Activated CD8-positive, alpha-beta memory T cell treated with anti-CD3 and anti-CD28 coated beads, Interleukin-2, amount 10 ng/mL, durations not matched to agents 7 days and 5 days (primary cell): ENCODE measurements around the gene DPH7. TPM values are rescaled to one million over a fixed set of nuclear protein-coding genes. Genes with fewer than 3 reads are reported as not detected.
"Not testable (repeated sequence)": the region's sequence is repeated elsewhere in the genome, so short reads cannot be mapped to it uniquely, and the experiment has no call there.

Experiments
- ATAC-seq: fragments of 150-1000 bp; cut with Tn5 transposase; one replicate; pipeline ENCODE4 v1.10.0; 2021; ENCODE audit warnings: moderate library complexity
- CTCF ChIA-PET: fragments of 350-600 bp; sonication (Branson Sonifier 250); formaldehyde crosslinking; loops from one replicate; lab custom pipeline; 2021; ENCODE audit warnings: antibody characterized with exemption; lab: Charles Lee
- DNase-seq: peaks from one replicate; pipeline ENCODE4 v3.0.0-alpha.2; 2020
- H3K27ac Mint-ChIP-seq: one replicate; pipeline ENCODE4 v1.8.0; 2021; ENCODE audit warnings: mild to moderate bottlenecking, mixed read lengths
- H3K27me3 Mint-ChIP-seq: one replicate; pipeline ENCODE4 v1.8.0; 2021; ENCODE audit warnings: mixed read lengths
- H3K36me3 Mint-ChIP-seq: one replicate; pipeline ENCODE4 v1.8.0; 2021; ENCODE audit warnings: mild to moderate bottlenecking, mixed read lengths
- H3K4me1 Mint-ChIP-seq: one replicate; pipeline ENCODE4 v1.8.0; 2021; ENCODE audit warnings: mixed read lengths
- H3K4me3 Mint-ChIP-seq: one replicate; pipeline ENCODE4 v1.8.0; 2021; ENCODE audit warnings: mild to moderate bottlenecking, moderate library complexity, mixed read lengths
- H3K9me3 Mint-ChIP-seq: one replicate; pipeline ENCODE4 v1.8.0; 2022; ENCODE audit warnings: low read depth, mixed read lengths
- total RNA-seq, 2 experiments: library from RNA; stranded (reverse); gene quantifications; one replicate each; pipeline ENCODE4 v1.2.3, GENCODE V29; 2021

DPH7 gene
- total RNA-seq, 2 experiments from 2014 or later, result 39.9 to 45.1 TPM

- H3K4me3 Mint-ChIP-seq, result no peak overlapping the region
- CTCF ChIA-PET, result no interaction called here
- no peak for ATAC-seq
- H3K9me3 Mint-ChIP-seq, result no peaks in the 10 kb centered on the region
- H3K27ac Mint-ChIP-seq, result no peak overlapping the region
- H3K4me1 Mint-ChIP-seq, result peaks cover 4% of the 10 kb centered on the region
- no peaks in the 10 kb centered on the region for H3K27me3 Mint-ChIP-seq
- no peak for DNase-seq
- H3K36me3 Mint-ChIP-seq, result no peaks in the 10 kb centered on the region
Measured at GRCh38 chr9:137511758-137512463, 66.8 kb downstream of the DPH7 start.

- H3K4me1 Mint-ChIP-seq, ATAC-seq, CTCF ChIA-PET, DNase-seq, H3K4me3 Mint-ChIP-seq, H3K27ac Mint-ChIP-seq, H3K36me3 Mint-ChIP-seq, H3K9me3 Mint-ChIP-seq, H3K27me3 Mint-ChIP-seq: not testable (repeated sequence)
Measured at GRCh38 chr9:137511126-137511525, 67.6 kb downstream of the DPH7 start.

DNA sequence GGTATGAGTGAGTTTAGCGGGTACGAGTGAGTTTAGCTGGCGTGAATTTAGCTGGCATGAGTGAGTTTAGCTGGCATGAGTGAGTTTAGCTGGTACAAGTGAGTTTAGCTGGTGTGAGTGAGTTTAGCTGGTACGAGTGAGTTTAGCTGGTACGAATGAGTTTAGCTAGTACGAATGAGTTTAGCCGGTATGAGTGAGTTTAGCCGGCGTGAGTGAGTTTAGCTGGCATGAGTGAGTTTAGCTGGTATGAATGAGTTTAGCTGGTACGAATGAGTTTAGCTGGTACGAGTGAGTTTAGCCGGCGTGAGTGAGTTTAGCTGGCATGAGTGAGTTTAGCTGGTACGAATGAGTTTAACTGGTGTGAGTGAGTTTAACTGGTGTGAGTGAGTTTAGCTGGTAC is 69.5 kb downstream of the DPH7 start:
- Mint-ChIP-seq H3K27me3 (no peaks in the 10 kb centered on the region), H3K27ac (no peak overlapping the region), H3K36me3 (no peaks in the 10 kb centered on the region), H3K4me3 (no peak overlapping the region), H3K4me1 (peaks cover 4% of the 10 kb centered on the region), H3K9me3 (no peaks in the 10 kb centered on the region)
- no peak for ATAC-seq
- CTCF ChIA-PET, result interaction anchor here (1.1 to 1.8 kb wide), 5 partner anchors 16 to 164 kb away, joined by 3 to 5 read pairs (median 3); no protein-coding TSS in a partner anchor
- DNase-seq, result no peak

GRCh38 chr9:137506702-137507171 is 72.0 kb downstream of the DPH7 start:
- peaks cover 5% of the 10 kb centered on the region for H3K36me3 Mint-ChIP-seq
- H3K27me3 Mint-ChIP-seq, result no peaks in the 10 kb centered on the region
- DNase-seq (no peak), ATAC-seq (no peak)
- H3K27ac Mint-ChIP-seq, result no peak overlapping the region
- CTCF ChIA-PET, result no interaction called here
- peaks cover 2% of the 10 kb centered on the region for H3K9me3 Mint-ChIP-seq
- peaks cover 1% of the 10 kb centered on the region for H3K4me1 Mint-ChIP-seq
- no peak overlapping the region for H3K4me3 Mint-ChIP-seq

- H3K4me1 Mint-ChIP-seq, result peaks cover 1% of the 10 kb centered on the region
- no peak for DNase-seq
- no peak overlapping the region for H3K4me3 Mint-ChIP-seq
- H3K27ac Mint-ChIP-seq, result no peak overlapping the region
- ATAC-seq, result no peak
- no peaks in the 10 kb centered on the region for H3K27me3 Mint-ChIP-seq
- H3K36me3 Mint-ChIP-seq, result peaks cover 5% of the 10 kb centered on the region
- CTCF ChIA-PET, result no interaction called here
- peaks cover 2% of the 10 kb centered on the region for H3K9me3 Mint-ChIP-seq
Measured at GRCh38 chr9:137506274-137506673, 72.5 kb downstream of the DPH7 start.

- peaks cover 5% of the 10 kb centered on the region for H3K36me3 Mint-ChIP-seq
- ATAC-seq (no peak), DNase-seq (no peak)
- CTCF ChIA-PET, result interaction anchor here (1.2 kb wide), 1 partner anchor 82 kb away, joined by 3 read pairs; the partner anchor contains the start of genes EXD3 and NOXA1
- H3K4me1 Mint-ChIP-seq, result peaks cover 1% of the 10 kb centered on the region
- peaks cover 2% of the 10 kb centered on the region for H3K9me3 Mint-ChIP-seq
- no peak overlapping the region for H3K4me3 Mint-ChIP-seq
- no peak overlapping the region for H3K27ac Mint-ChIP-seq
- H3K27me3 Mint-ChIP-seq, result no peaks in the 10 kb centered on the region
Measured at GRCh38 chr9:137505421-137506140, 73.1 kb downstream of the DPH7 start.

Other genes starting within 250 kb of the DPH7 start
- 10 to 100 TPM in 1 of 2 experiments, 1 to 10 TPM in 1; 9.2 to 19.8 TPM for gene EXD3, start 155.8 kb downstream of the DPH7 start, total RNA-seq
- under 1 TPM; 0.30 to 0.53 TPM for gene NOXA1, start 155.5 kb downstream of the DPH7 start, total RNA-seq
- gene ENTPD8, start 137.6 kb downstream of the DPH7 start, total RNA-seq, result not detected
- 10 to 100 TPM; 35.8 to 42.1 TPM for gene NSMF, start 119.6 kb downstream of the DPH7 start, total RNA-seq
- gene PNPLA7, start 28.5 kb downstream of the DPH7 start, total RNA-seq, result 1 to 10 TPM; 3.0 to 3.2 TPM
- gene MRPL41, start 27.0 kb downstream of the DPH7 start, total RNA-seq, result 10 to 100 TPM; 57.9 to 58.3 TPM
- 10 to 100 TPM; 34.0 to 46.0 TPM for gene ZMYND19, start 11.6 kb upstream of the DPH7 start, total RNA-seq
- gene ARRDC1, start 26.8 kb upstream of the DPH7 start, total RNA-seq, result 10 to 100 TPM; 49.0 to 50.1 TPM
- 100 to 1,000 TPM in 1 of 2 experiments, 10 to 100 TPM in 1; 99.9 to 130 TPM for gene EHMT1, start 40.1 kb upstream of the DPH7 start, total RNA-seq